ENCODE data around the gene PLCD1. TPM values are rescaled to one million over a fixed set of nuclear protein-coding genes. Genes with fewer than 3 reads are reported as not detected.

The PLCD1 gene
- total and polyA plus RNA-seq, 2 donors (not counting 1 experiment from before 2014, with no cell fraction given): 8.2 to 47.2 TPM

DNA sequence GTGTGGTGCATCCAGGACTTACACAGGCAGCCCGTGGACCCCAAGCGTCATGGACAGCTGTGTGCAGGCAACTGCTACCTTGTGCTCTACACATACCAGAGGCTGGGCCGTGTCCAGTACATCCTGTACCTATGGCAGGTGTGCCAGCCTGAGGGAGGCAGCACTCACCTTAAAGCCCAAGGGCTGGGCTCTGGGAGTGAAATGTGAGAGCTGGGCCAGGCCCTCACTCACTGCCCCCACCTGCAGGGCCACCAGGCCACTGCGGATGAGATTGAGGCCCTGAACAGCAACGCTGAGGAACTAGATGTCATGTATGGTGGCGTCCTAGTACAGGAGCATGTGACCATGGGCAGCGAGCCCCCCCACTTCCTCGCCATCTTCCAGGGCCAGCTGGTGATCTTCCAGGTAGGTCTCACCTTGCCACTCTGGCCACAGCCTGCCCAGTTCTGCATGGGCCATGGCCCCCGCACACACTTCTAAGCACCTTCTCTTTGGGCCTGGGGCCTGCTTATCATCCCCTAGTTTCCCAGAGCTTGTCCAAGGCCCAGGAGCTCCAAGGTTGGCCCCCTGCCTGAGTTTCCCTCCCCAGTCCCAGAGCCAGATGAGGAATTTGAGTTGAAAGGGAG lies 27.9 kb downstream of the PLCD1 start:
- H3K36me3 ChIP-seq (ENCODE audit: control insufficient read depth, insufficient read depth, low read length): peaks cover 4% of the 10 kb centered on the region
- no peak overlapping the region for H3K4me2 ChIP-seq (ENCODE audit: extremely low read depth, insufficient read depth, low read length)
- no peaks in the 10 kb centered on the region for H4K20me1 ChIP-seq (ENCODE audit: control insufficient read depth, extremely low read depth, insufficient read depth, low read length)
- TF ChIP-seq EZH2 (IDR thresholded peaks at IDR 0.05; ENCODE audit: low read length, missing control alignments) (no peak), CTCF (conservative IDR thresholded peaks at IDR 0.05 in 1 of 2, IDR thresholded peaks at IDR 0.05 in 1 of 2; ENCODE audit: low read depth in 1 of 2, low read length in 2 of 2) (peak in 1 of 2 donors; percentile 6)
- H3K9ac ChIP-seq (ENCODE audit: insufficient read depth, low read length): no peak overlapping the region
- no peak overlapping the region for H2AFZ ChIP-seq (ENCODE audit: low read length)
- H3K27me3 ChIP-seq (ENCODE audit: control insufficient read depth, insufficient read depth, low read length): no peaks in the 10 kb centered on the region
- H3K4me1 ChIP-seq (ENCODE audit: control insufficient read depth, extremely low read depth, insufficient read depth, low read length): peaks cover 7% of the 10 kb centered on the region
- no peak overlapping the region for H3K4me3 ChIP-seq (replicated peaks in 1 of 4; ENCODE audit: control extremely low read depth in 1 of 4, insufficient read depth in 1 of 4, low read depth in 3 of 4, low read length in 4 of 4)
- no peak for DNase-seq (ENCODE audit: low read depth in 2 of 2)
- H3K27ac ChIP-seq (ENCODE audit: insufficient read depth, low read length): no peak overlapping the region
- no peaks in the 10 kb centered on the region for H3K79me2 ChIP-seq (ENCODE audit: control insufficient read depth, insufficient read depth, low read length)
- H3K9me3 ChIP-seq (ENCODE audit: control insufficient read depth, insufficient read depth, low read depth, low read length): no peaks in the 10 kb centered on the region

DNA sequence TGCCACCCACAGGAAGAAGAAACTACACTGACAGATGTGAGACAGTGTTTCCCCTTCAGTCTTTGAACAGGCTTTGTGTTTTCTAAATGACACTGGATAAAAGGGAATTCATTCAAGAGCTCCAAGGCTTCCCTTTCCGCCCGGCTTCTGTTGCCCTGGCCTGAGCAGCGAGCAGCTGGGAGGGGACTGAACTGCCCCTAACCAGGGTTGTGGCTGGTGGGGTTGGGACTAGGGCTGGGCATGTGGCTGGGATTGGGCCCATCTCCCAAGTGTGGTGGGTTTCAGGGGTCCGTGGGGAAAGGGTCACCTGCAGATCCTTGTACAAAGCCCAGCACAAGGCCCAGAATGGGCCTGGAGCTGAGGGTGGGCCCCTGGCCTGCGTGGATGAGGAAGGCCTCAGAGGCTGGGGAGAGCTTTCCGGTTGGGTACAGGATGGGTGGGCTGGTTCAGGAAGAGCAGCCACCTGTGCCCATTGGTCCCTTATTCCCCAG lies 28.4 kb downstream of the PLCD1 start:
- Histone ChIP-seq H3K9me3 (ENCODE audit: control insufficient read depth, insufficient read depth, low read depth, low read length) (no peaks in the 10 kb centered on the region), H3K27ac (ENCODE audit: insufficient read depth, low read length) (no peak overlapping the region), H4K20me1 (ENCODE audit: control insufficient read depth, extremely low read depth, insufficient read depth, low read length) (no peaks in the 10 kb centered on the region), H2AFZ (ENCODE audit: low read length) (no peak overlapping the region), H3K79me2 (ENCODE audit: control insufficient read depth, insufficient read depth, low read length) (no peaks in the 10 kb centered on the region), H3K36me3 (ENCODE audit: control insufficient read depth, insufficient read depth, low read length) (peaks cover 3% of the 10 kb centered on the region), H3K4me3 (replicated peaks in 1 of 4; ENCODE audit: control extremely low read depth in 1 of 4, insufficient read depth in 1 of 4, low read depth in 3 of 4, low read length in 4 of 4) (no peak overlapping the region), H3K4me2 (ENCODE audit: extremely low read depth, insufficient read depth, low read length) (no peak overlapping the region), H3K9ac (ENCODE audit: insufficient read depth, low read length) (no peak overlapping the region), H3K27me3 (ENCODE audit: control insufficient read depth, insufficient read depth, low read length) (no peaks in the 10 kb centered on the region), H3K4me1 (ENCODE audit: control insufficient read depth, extremely low read depth, insufficient read depth, low read length) (peaks cover 7% of the 10 kb centered on the region)
- TF ChIP-seq CTCF (conservative IDR thresholded peaks at IDR 0.05 in 1 of 2, IDR thresholded peaks at IDR 0.05 in 1 of 2; ENCODE audit: low read depth in 1 of 2, low read length in 2 of 2) (no peak), EZH2 (IDR thresholded peaks at IDR 0.05; ENCODE audit: low read length, missing control alignments) (no peak)
- no peak for DNase-seq (ENCODE audit: low read depth in 2 of 2)

DNA sequence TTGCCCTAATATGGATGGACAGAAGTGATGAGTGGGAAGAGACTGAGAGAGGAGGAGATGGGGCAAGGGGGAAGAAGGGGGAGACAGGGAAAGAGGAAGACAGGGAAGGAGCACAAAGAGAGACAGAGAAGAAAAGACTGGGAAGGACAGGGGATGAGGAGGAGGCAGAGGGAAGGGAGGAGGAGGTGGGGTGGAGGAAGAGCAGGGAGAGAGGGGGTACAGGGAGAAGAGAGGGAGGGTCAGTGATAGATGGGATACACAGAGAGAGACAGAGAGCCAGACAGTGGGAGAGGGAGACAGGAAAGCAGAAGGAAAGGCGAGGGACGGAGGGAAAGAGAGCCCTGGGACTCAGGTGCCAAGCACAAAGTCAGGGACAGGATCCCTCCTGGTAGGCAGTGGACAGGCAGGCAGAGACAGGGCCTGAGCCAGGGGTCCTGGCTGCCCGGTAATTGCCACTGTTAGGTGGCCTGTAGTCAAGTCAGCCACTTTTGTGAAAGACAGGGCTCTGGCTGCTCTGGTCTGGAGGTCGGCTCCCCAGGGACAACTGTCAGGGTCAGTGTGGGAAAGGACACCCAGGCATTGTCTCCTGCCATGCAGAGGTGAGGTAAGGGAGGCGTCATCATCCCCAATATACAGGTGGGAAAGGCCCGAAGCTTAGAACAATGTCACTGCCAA lies 29.1 kb downstream of the PLCD1 start:
- H3K4me1 ChIP-seq (ENCODE audit: control insufficient read depth, extremely low read depth, insufficient read depth, low read length): peaks cover 7% of the 10 kb centered on the region
- H2AFZ ChIP-seq (ENCODE audit: low read length): no peak overlapping the region
- H3K4me2 ChIP-seq (ENCODE audit: extremely low read depth, insufficient read depth, low read length): no peak overlapping the region
- H3K27me3 ChIP-seq (ENCODE audit: control insufficient read depth, insufficient read depth, low read length): no peaks in the 10 kb centered on the region
- H3K36me3 ChIP-seq (ENCODE audit: control insufficient read depth, insufficient read depth, low read length): peaks cover 3% of the 10 kb centered on the region
- H3K79me2 ChIP-seq (ENCODE audit: control insufficient read depth, insufficient read depth, low read length): no peaks in the 10 kb centered on the region
- H4K20me1 ChIP-seq (ENCODE audit: control insufficient read depth, extremely low read depth, insufficient read depth, low read length): no peaks in the 10 kb centered on the region
- no peak for DNase-seq (ENCODE audit: low read depth in 2 of 2)
- no peak overlapping the region for H3K9ac ChIP-seq (ENCODE audit: insufficient read depth, low read length)
- TF ChIP-seq EZH2 (IDR thresholded peaks at IDR 0.05; ENCODE audit: low read length, missing control alignments) (no peak), CTCF (conservative IDR thresholded peaks at IDR 0.05 in 1 of 2, IDR thresholded peaks at IDR 0.05 in 1 of 2; ENCODE audit: low read depth in 1 of 2, low read length in 2 of 2) (no peak)
- no peaks in the 10 kb centered on the region for H3K9me3 ChIP-seq (ENCODE audit: control insufficient read depth, insufficient read depth, low read depth, low read length)
- H3K27ac ChIP-seq (ENCODE audit: insufficient read depth, low read length): no peak overlapping the region
- H3K4me3 ChIP-seq (replicated peaks in 1 of 4; ENCODE audit: control extremely low read depth in 1 of 4, insufficient read depth in 1 of 4, low read depth in 3 of 4, low read length in 4 of 4): no peak overlapping the region
